Caco-2 (cell line): ENCODE measurements around the gene SRGAP3. TPM values are rescaled to one million over a fixed set of nuclear protein-coding genes. Genes with fewer than 3 reads are reported as not detected.

Experiments used
- BruUV-seq: library from RNA; stranded (reverse); fragments of 400-500 nt; replicated peaks from 2 replicates; lab custom pipeline; 2021; lab: Mats Ljungman, UMichigan
- CTCF ChIA-PET: fragments of 300-600 bp; sonication (Branson Sonifier 250); formaldehyde crosslinking; loops from one replicate; lab custom pipeline; 2022; ENCODE audit warnings: antibody characterized with exemption; lab: Charles Lee
- POLR2A ChIA-PET: fragments of 300-600 bp; sonication (Branson Sonifier 250); formaldehyde crosslinking; loops from one replicate; lab custom pipeline; 2022; ENCODE audit warnings: antibody characterized with exemption; lab: Charles Lee
- DNase-seq, 2 experiments: peaks; one replicate each; pipeline versions ENCODE4 v3.0.0 to v3.0.0-alpha.2; 2020 to 2022
- H3K27me3 ChIP-seq: replicated peaks from 2 replicates; pipeline ENCODE4 v1.6.0; 2011; ENCODE audit warnings: low read length; ENCODE audit not compliant: control insufficient read depth, insufficient read depth
- H3K36me3 ChIP-seq: 2 replicates; pipeline ENCODE4 v1.5.1; 2011; ENCODE audit warnings: low read length; ENCODE audit not compliant: control insufficient read depth, insufficient read depth
- H3K4me1 ChIP-seq: fragments of 250-450 bp; sonication (Bioruptor Pico); 2 replicates; pipeline ENCODE4 v1.5.1; 2020; ENCODE audit warnings: mild to moderate bottlenecking
- H3K4me3 ChIP-seq: 2 replicates; pipeline ENCODE4 v1.5.1; 2011; ENCODE audit warnings: low read depth, mild to moderate bottlenecking, control low read depth, low read length
- H3K9me3 ChIP-seq: fragments of 250-450 bp; sonication (Bioruptor Pico); 2 replicates; pipeline ENCODE4 v1.5.1; 2020; ENCODE audit warnings: mild to moderate bottlenecking, moderate library complexity
- H3K27ac Mint-ChIP-seq: one replicate; pipeline ENCODE4 v1.8.0; 2022; ENCODE audit warnings: mixed read lengths; ENCODE audit not compliant: unreplicated experiment
- H3K27me3 Mint-ChIP-seq: one replicate; pipeline ENCODE4 v1.8.0; 2022; ENCODE audit warnings: mixed read lengths; ENCODE audit not compliant: insufficient read depth, unreplicated experiment
- H3K36me3 Mint-ChIP-seq: one replicate; pipeline ENCODE4 v1.8.0; 2022; ENCODE audit warnings: mild to moderate bottlenecking, mixed read lengths; ENCODE audit not compliant: insufficient read depth, unreplicated experiment
- H3K4me1 Mint-ChIP-seq: one replicate; pipeline ENCODE4 v1.8.0; 2022; ENCODE audit warnings: low read depth, mixed read lengths; ENCODE audit not compliant: unreplicated experiment
- H3K4me3 Mint-ChIP-seq: one replicate; pipeline ENCODE4 v1.8.0; 2022; ENCODE audit warnings: mild to moderate bottlenecking, moderate library complexity, mixed read lengths; ENCODE audit not compliant: unreplicated experiment
- H3K9me3 Mint-ChIP-seq: one replicate; pipeline ENCODE4 v1.8.0; 2022; ENCODE audit warnings: mixed read lengths; ENCODE audit not compliant: unreplicated experiment
- intact Hi-C: fragments of 100-400 bp; cut with micrococcal nuclease; formaldehyde crosslinking; loops from one replicate; pipeline ENCODE4 v1.10.0; 2022; ENCODE audit not compliant: unreplicated experiment
- total RNA-seq: library from RNA; stranded (reverse); gene quantifications from 2 replicates; pipeline ENCODE4 v1.2.3, GENCODE V29; 2022
- TF ChIP-seq, protein P1 (sequence below), 2 experiments: fragments of 200-600 bp in 1 of 2; IDR thresholded peaks; 1 replicate in 1 of 2; 2 replicates in 1 of 2; pipeline versions ENCODE4 v1.5.1 to v1.8.0; 2011 to 2022; ENCODE audit warnings: antibody characterized with exemption in 1 of 2, control low read depth in 1 of 2, inconsistent platforms in 1 of 2, low read depth in 1 of 2, low read length in 1 of 2, mild to moderate bottlenecking in 1 of 2, moderate library complexity in 1 of 2; ENCODE audit not compliant: insufficient read depth in 1 of 2, severe bottlenecking in 1 of 2, unreplicated experiment in 1 of 2

Gene SRGAP3
- total RNA-seq, 1 experiment from 2014 or later = 1.3 TPM

DNA sequence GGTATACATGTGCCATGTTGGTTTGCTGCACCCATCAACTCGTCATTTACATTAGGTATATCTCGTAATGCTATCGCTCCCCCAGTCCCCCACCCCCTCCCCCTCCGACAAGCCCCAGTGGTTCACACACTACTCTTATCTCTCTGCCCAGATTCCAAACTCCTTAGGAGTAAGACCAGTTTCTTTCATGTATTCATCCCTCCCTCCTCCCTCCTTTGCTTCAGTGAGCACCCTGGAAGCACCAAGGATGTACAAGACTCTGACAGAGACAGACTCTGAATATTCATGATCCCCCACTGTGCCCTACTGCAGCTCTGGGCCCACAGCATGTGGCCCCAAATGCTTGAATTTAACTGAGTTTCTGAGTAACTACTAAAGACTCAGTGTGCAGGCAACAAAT, 172.4 kb downstream of the SRGAP3 start:
- no peak for DNase-seq
- Mint-ChIP-seq H3K9me3 (no peaks in the 10 kb centered on the region), H3K27me3 (no peaks in the 10 kb centered on the region), H3K36me3 (no peaks in the 10 kb centered on the region), H3K4me3 (no peak overlapping the region), H3K4me1 (peaks cover 24% of the 10 kb centered on the region), H3K27ac (no peak overlapping the region)
- H3K4me3 ChIP-seq = no peak overlapping the region
- intact Hi-C loops = no loop called here
- H3K27me3 ChIP-seq = no peaks in the 10 kb centered on the region
- TF ChIP-seq, protein P1, sequence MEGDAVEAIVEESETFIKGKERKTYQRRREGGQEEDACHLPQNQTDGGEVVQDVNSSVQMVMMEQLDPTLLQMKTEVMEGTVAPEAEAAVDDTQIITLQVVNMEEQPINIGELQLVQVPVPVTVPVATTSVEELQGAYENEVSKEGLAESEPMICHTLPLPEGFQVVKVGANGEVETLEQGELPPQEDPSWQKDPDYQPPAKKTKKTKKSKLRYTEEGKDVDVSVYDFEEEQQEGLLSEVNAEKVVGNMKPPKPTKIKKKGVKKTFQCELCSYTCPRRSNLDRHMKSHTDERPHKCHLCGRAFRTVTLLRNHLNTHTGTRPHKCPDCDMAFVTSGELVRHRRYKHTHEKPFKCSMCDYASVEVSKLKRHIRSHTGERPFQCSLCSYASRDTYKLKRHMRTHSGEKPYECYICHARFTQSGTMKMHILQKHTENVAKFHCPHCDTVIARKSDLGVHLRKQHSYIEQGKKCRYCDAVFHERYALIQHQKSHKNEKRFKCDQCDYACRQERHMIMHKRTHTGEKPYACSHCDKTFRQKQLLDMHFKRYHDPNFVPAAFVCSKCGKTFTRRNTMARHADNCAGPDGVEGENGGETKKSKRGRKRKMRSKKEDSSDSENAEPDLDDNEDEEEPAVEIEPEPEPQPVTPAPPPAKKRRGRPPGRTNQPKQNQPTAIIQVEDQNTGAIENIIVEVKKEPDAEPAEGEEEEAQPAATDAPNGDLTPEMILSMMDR (IDR thresholded peaks at IDR 0.05; ENCODE audit: insufficient read depth in 1 of 2, low read depth in 1 of 2, low read length in 1 of 2, severe bottlenecking in 1 of 2, unreplicated experiment in 1 of 2) = no peak
- BruUV-seq = no TSS peak
- no peaks in the 10 kb centered on the region for H3K9me3 ChIP-seq
- no peaks in the 10 kb centered on the region for H3K36me3 ChIP-seq
- CTCF ChIA-PET = no interaction called here
- 0 out of 2 replicates have a peak, but pooled peaks cover 3% of the 10 kb centered on the region for H3K4me1 ChIP-seq
- POLR2A ChIA-PET = no interaction called here

DNA sequence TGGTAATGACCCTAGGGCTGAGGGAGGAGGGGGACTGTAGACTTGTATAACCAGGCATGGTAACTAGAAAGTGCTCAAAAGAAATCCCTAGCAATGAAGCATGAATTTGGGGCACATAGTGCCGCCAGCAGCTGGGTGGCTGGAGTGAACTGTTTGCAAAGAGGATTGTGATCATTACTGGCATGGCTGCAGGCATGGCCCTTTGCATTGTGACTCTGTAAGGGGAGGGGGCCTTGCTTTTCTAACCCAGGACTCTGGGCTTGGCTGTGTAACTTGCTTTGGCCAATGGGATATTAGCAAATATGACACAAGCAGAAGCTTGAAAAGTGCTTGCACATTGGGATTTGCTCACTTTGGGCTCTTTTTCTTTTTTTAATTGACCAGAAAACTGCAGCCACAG, 173.7 kb downstream of the SRGAP3 start:
- Mint-ChIP-seq H3K9me3 (no peaks in the 10 kb centered on the region), H3K4me3 (no peak overlapping the region), H3K27ac (no peak overlapping the region), H3K27me3 (no peaks in the 10 kb centered on the region), H3K36me3 (no peaks in the 10 kb centered on the region), H3K4me1 (peaks cover 24% of the 10 kb centered on the region)
- CTCF ChIA-PET = no interaction called here
- intact Hi-C loops = no loop called here
- DNase-seq = no peak
- Histone ChIP-seq H3K4me3 (no peak overlapping the region), H3K9me3 (no peaks in the 10 kb centered on the region), H3K4me1 (0 out of 2 replicates have a peak, but pooled peaks cover 3% of the 10 kb centered on the region), H3K36me3 (no peaks in the 10 kb centered on the region), H3K27me3 (no peaks in the 10 kb centered on the region)
- no TSS peak for BruUV-seq
- POLR2A ChIA-PET = no interaction called here
- TF ChIP-seq, protein P1 (IDR thresholded peaks at IDR 0.05; ENCODE audit: insufficient read depth in 1 of 2, low read depth in 1 of 2, low read length in 1 of 2, severe bottlenecking in 1 of 2, unreplicated experiment in 1 of 2) = no peak

DNA sequence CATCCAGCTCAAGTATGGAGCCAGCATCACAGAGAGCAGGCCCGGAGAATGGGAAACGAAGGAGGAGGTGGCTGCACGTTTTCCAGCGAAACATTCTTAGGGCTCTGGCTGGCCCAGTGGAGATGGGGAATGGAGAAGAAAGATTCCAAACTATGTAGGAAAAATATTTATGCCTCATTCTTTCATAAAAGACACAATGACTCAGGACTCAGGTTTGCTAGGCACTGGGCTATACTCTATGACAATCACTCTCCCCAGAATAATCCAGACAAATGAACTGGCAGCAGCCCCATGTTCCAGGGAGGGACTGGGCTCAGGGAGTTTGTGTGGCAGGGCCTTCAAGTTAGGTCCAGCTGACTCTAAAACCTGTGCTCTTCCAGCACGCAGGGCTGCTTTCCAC, 175.4 kb downstream of the SRGAP3 start:
- peaks cover 14% of the 10 kb centered on the region for H3K4me1 Mint-ChIP-seq
- no peak overlapping the region for H3K27ac Mint-ChIP-seq
- H3K4me1 ChIP-seq = 0 out of 2 replicates have a peak, but pooled peaks cover 3% of the 10 kb centered on the region
- no peaks in the 10 kb centered on the region for H3K36me3 ChIP-seq
- POLR2A ChIA-PET = no interaction called here
- H3K4me3 ChIP-seq = no peak overlapping the region
- CTCF ChIA-PET = no interaction called here
- no peaks in the 10 kb centered on the region for H3K9me3 ChIP-seq
- H3K4me3 Mint-ChIP-seq = no peak overlapping the region
- H3K27me3 ChIP-seq = no peaks in the 10 kb centered on the region
- no peaks in the 10 kb centered on the region for H3K27me3 Mint-ChIP-seq
- H3K9me3 Mint-ChIP-seq = no peaks in the 10 kb centered on the region
- intact Hi-C loops = no loop called here
- TF ChIP-seq, protein P1 (IDR thresholded peaks at IDR 0.05; ENCODE audit: insufficient read depth in 1 of 2, low read depth in 1 of 2, low read length in 1 of 2, severe bottlenecking in 1 of 2, unreplicated experiment in 1 of 2) = no peak
- no peak for DNase-seq
- no TSS peak for BruUV-seq
- H3K36me3 Mint-ChIP-seq = no peaks in the 10 kb centered on the region
